Calu3 (cell line): ENCODE results near the gene GRK4. TPM values are rescaled to one million over a fixed set of nuclear protein-coding genes. Genes with fewer than 3 reads are reported as not detected.

Experiments
- BruUV-seq: library from RNA; stranded (reverse); fragments of 400-500 nt; replicated peaks from 2 replicates; lab custom pipeline; 2021; lab: Mats Ljungman, UMichigan
- CTCF ChIA-PET: fragments of 300-600 bp; sonication (Branson Sonifier 250); formaldehyde crosslinking; loops from one replicate; lab custom pipeline; 2022; ENCODE audit warnings: antibody characterized with exemption; lab: Charles Lee
- DNase-seq: peaks from one replicate; pipeline ENCODE4 v3.0.0; 2022
- H3K27ac Mint-ChIP-seq: one replicate; pipeline ENCODE4 v1.8.0; 2022; ENCODE audit warnings: mixed read lengths; ENCODE audit not compliant: unreplicated experiment
- H3K27me3 Mint-ChIP-seq: one replicate; pipeline ENCODE4 v1.8.0; 2022; ENCODE audit warnings: mixed read lengths; ENCODE audit not compliant: unreplicated experiment
- H3K36me3 Mint-ChIP-seq: one replicate; pipeline ENCODE4 v1.8.0; 2022; ENCODE audit warnings: mild to moderate bottlenecking, moderate library complexity, mixed read lengths; ENCODE audit not compliant: insufficient read depth, unreplicated experiment
- H3K4me1 Mint-ChIP-seq: one replicate; pipeline ENCODE4 v1.8.0; 2022; ENCODE audit warnings: mild to moderate bottlenecking, low read depth, mixed read lengths; ENCODE audit not compliant: unreplicated experiment
- H3K4me3 Mint-ChIP-seq: one replicate; pipeline ENCODE4 v1.8.0; 2022; ENCODE audit warnings: mild to moderate bottlenecking, low read depth, moderate library complexity, mixed read lengths; ENCODE audit not compliant: unreplicated experiment
- H3K9me3 Mint-ChIP-seq: one replicate; pipeline ENCODE4 v1.8.0; 2022; ENCODE audit warnings: low read depth, mixed read lengths; ENCODE audit not compliant: unreplicated experiment
- intact Hi-C: fragments of 100-400 bp; cut with micrococcal nuclease; formaldehyde crosslinking; loops from one replicate; pipeline ENCODE4 v1.10.0; 2022; ENCODE audit not compliant: unreplicated experiment
- total RNA-seq: library from RNA; stranded (reverse); gene quantifications from 2 replicates; pipeline ENCODE4 v1.2.3, GENCODE V29; 2022
- TF ChIP-seq, protein P1 (sequence below): fragments of 200-600 bp; IDR thresholded peaks from one replicate; pipeline ENCODE4 v1.8.0; 2022; ENCODE audit warnings: antibody characterized with exemption; ENCODE audit not compliant: unreplicated experiment

GRK4 gene
- total RNA-seq, 1 experiment from 2014 or later: 0.80 TPM

DNA sequence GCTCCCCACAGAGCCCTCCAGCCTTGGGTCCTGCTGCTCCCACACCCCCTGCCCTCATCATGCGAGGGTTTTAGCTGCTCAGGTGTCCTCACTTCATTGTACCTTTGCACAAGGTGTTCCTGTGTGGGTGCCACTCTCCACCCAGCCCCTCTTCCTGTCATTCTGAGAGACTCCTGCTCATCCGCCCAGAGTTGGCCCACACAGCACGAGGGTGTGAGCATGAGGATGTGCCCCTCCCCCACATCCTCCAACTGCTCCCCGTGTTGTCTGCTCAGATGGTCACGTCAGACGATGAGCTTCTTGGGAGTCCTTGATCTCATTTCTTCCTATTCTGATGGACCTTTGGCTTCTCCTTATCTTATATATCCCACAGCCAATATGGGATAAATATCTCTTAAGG is 57.8 kb downstream of the GRK4 start:
- no peaks in the 10 kb centered on the region for H3K4me1 Mint-ChIP-seq
- no peak overlapping the region for H3K4me3 Mint-ChIP-seq
- no peak for DNase-seq
- peaks cover 43% of the 10 kb centered on the region for H3K27me3 Mint-ChIP-seq
- TF ChIP-seq, protein P1, sequence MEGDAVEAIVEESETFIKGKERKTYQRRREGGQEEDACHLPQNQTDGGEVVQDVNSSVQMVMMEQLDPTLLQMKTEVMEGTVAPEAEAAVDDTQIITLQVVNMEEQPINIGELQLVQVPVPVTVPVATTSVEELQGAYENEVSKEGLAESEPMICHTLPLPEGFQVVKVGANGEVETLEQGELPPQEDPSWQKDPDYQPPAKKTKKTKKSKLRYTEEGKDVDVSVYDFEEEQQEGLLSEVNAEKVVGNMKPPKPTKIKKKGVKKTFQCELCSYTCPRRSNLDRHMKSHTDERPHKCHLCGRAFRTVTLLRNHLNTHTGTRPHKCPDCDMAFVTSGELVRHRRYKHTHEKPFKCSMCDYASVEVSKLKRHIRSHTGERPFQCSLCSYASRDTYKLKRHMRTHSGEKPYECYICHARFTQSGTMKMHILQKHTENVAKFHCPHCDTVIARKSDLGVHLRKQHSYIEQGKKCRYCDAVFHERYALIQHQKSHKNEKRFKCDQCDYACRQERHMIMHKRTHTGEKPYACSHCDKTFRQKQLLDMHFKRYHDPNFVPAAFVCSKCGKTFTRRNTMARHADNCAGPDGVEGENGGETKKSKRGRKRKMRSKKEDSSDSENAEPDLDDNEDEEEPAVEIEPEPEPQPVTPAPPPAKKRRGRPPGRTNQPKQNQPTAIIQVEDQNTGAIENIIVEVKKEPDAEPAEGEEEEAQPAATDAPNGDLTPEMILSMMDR: no peak
- no peaks in the 10 kb centered on the region for H3K36me3 Mint-ChIP-seq
- H3K27ac Mint-ChIP-seq: no peak overlapping the region
- intact Hi-C loops: no loop called here
- no TSS peak for BruUV-seq
- CTCF ChIA-PET: no interaction called here
- H3K9me3 Mint-ChIP-seq: peaks cover 2% of the 10 kb centered on the region

DNA sequence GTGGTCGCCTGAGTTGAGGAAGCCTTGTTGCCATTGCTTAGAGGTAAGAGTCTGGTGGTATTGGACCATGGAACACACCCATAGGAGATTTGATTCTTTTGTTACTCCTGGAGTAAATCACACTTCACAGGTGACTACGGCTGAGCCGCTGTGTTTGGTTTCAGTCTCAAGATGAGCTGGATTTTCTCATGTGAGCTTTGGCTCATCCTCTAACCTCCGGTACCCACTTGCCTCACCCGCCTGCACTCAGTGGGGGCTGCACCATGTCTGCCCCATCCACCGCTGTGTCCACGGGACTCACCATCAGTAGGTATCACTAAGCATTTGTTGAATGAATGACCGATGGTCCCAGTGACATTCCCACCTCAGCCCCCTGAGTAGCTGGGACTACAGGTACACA is 58.3 kb downstream of the GRK4 start:
- no peak overlapping the region for H3K4me3 Mint-ChIP-seq
- DNase-seq: no peak
- BruUV-seq: no TSS peak
- H3K4me1 Mint-ChIP-seq: no peaks in the 10 kb centered on the region
- TF ChIP-seq, protein P1: no peak
- intact Hi-C loops: no loop called here
- CTCF ChIA-PET: interaction anchor here (0.6 kb wide), 1 partner anchor 54 kb away, joined by 3 read pairs; no protein-coding TSS in a partner anchor
- no peak overlapping the region for H3K27ac Mint-ChIP-seq
- H3K27me3 Mint-ChIP-seq: peaks cover 43% of the 10 kb centered on the region
- H3K9me3 Mint-ChIP-seq: peaks cover 2% of the 10 kb centered on the region
- no peaks in the 10 kb centered on the region for H3K36me3 Mint-ChIP-seq

DNA sequence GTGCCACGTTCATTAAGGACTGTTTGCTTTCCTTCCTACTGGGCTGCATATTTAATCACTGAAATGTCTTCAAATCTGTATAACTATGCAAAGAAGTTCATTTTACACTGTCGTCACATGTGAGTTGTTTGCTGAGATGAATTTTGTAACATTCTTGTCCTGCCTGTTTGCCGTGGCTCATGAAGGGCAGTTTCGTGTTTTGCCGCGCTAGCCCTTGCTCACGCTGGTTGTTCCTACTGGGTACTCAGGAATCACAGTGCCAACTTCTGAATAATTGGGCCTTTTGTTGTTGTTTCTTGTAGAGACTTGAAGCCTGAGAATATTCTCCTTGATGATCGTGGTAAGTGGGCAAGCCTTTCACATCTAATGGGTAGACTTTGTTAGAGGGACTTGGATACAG is 58.7 kb downstream of the GRK4 start:
- no TSS peak for BruUV-seq
- Mint-ChIP-seq H3K27me3 (peaks cover 43% of the 10 kb centered on the region), H3K36me3 (no peaks in the 10 kb centered on the region), H3K4me3 (no peak overlapping the region), H3K4me1 (no peaks in the 10 kb centered on the region), H3K27ac (no peak overlapping the region), H3K9me3 (peaks cover 2% of the 10 kb centered on the region)
- CTCF ChIA-PET: interaction anchor here (0.6 kb wide), 1 partner anchor 53 kb away, joined by 3 read pairs; no protein-coding TSS in a partner anchor
- DNase-seq: no peak
- TF ChIP-seq, protein P1: no peak
- intact Hi-C loops: no loop called here

DNA sequence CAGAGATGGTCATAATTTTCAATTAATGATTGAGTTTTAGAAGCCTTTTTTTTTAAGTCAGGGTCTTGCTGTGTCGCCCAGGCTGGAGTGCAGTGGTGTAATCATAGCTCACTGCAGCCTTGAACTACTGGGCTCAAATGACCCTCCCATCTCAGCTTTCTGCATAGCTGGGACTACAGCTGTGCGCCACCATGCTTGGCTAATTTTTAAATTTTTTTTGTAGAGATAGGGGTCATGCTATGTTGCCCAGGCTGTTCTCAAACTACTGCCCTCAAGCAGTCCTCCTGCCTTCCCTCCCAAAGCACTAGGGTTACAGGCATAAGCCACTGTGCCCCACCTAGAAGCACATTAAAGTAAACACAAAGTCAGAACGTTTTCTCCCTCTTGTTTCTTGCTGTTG is 59.3 kb downstream of the GRK4 start:
- no peak overlapping the region for H3K4me3 Mint-ChIP-seq
- TF ChIP-seq, protein P1: no peak
- H3K9me3 Mint-ChIP-seq: peaks cover 2% of the 10 kb centered on the region
- H3K27me3 Mint-ChIP-seq: peaks cover 43% of the 10 kb centered on the region
- H3K27ac Mint-ChIP-seq: no peak overlapping the region
- intact Hi-C loops: no loop called here
- H3K4me1 Mint-ChIP-seq: no peaks in the 10 kb centered on the region
- CTCF ChIA-PET: no interaction called here
- BruUV-seq: no TSS peak
- H3K36me3 Mint-ChIP-seq: no peaks in the 10 kb centered on the region
- no peak for DNase-seq
